DMS 273 (cell line): ENCODE measurements around the gene PCDHGA2.
"Not testable (repeated sequence)": the region's sequence is repeated elsewhere in the genome, so short reads cannot be mapped to it uniquely, and the experiment has no call there.

Source experiments
- DNase-seq: peaks from one replicate; lab custom pipeline; 2025; ENCODE audit not compliant: unreplicated experiment; lab: John Stamatoyannopoulos, UW

The PCDHGA2 gene

DNA sequence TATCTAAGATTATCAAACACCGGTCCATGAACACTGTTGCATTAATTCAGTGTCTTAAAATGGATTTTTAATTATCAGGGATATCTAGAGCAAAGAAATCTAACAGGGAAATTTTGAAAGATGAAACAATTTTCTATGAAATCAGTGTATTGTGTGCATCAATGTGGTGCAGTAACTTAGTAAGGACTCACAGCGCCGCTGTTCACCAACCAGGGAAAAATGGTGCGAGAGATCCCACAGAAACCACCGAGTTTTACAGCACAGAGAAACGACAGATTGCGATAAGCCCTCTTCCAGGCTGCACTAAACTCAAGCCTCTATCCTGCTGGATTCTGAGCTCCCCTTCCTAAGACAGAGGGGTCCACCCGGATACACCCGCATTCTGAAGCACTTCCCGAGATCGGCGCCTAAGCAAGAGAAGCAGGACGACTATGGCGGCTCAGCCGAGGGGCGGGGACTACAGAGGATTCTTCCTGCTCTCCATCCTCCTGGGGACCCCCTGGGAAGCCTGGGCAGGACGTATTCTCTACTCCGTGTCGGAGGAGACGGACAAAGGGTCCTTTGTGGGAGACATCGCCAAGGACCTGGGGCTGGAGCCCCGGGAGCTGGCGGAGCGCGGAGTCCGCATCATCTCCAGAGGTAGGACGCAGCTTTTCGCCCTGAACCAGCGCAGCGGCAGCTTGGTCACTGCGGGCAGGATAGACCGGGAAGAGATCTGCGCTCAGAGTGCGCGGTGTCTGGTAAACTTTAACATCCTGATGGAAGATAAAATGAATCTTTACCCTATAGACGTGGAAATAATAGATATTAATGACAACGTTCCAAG lies 44.1 kb downstream of the PCDHGA2 start, which contains the start of gene PCDHGA7:
PCDHGA7 (plus strand) TSS at position 274 of the 826 bp plus-strand sequence; CDS start at position 432, 158 bp downstream.
- no peak for DNase-seq

- no peak for DNase-seq
Observed at GRCh38 chr5:141383345-141383744, 44.8 kb downstream of the PCDHGA2 start.

GRCh38 chr5:141384471-141385267 lies 46.1 kb downstream of the PCDHGA2 start:
- DNase-seq: no peak

GRCh38 chr5:141387557-141388311 lies 49.2 kb downstream of the PCDHGA2 start, which contains the start of gene PCDHGB4:
TSS of gene PCDHGB4 (plus strand) at chr5:141387698. CDS start at chr5:141387885, 187 bp downstream.
- not testable (repeated sequence) for DNase-seq

DNA sequence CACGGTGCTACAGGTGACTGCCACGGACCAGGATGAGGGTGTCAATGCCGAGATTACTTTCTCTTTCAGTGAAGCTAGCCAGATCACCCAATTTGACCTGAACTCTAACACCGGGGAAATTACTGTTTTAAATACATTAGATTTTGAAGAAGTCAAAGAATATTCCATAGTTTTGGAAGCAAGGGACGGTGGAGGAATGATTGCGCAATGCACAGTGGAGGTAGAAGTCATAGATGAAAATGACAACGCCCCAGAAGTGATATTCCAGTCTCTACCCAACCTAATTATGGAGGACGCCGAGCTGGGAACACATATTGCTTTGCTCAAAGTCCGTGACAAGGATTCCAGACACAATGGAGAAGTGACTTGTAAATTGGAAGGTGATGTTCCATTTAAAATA lies 50.1 kb downstream of the PCDHGA2 start:
- DNase-seq: no peak

DNA sequence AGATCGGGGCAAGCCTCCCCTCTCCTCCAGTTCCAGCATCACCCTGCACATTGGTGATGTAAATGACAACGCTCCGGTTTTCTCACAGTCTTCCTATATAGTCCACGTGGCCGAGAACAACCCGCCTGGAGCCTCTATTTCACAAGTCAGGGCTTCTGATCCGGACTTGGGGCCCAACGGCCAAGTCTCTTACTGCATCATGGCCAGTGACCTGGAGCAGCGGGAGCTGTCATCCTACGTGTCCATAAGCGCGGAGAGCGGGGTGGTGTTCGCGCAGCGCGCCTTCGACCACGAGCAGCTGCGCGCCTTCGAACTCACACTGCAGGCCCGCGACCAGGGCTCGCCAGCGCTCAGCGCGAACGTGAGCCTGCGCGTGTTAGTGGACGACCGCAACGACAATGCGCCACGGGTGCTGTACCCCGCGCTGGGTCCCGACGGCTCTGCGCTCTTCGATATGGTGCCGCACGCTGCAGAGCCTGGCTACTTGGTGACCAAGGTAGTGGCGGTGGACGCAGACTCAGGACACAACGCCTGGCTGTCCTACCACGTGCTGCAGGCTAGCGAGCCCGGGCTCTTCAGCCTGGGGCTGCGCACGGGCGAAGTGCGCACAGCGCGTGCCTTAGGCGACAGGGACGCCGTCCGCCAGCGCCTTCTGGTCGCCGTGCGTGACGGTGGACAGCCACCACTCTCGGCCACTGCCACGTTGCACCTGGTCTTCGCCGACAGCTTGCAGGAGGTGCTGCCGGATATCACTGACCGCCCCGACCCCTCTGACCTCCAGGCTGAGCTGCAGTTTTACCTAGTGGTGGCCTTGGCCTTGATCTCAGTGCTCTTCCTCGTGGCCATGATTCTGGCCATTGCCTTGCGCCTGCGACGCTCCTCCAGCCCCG lies 50.8 kb downstream of the PCDHGA2 start:
- DNase-seq: no peak

GRCh38 chr5:141392429-141393198 lies 54.1 kb downstream of the PCDHGA2 start, which contains the start of gene PCDHGA8:
TSS of gene PCDHGA8 (plus strand) at chr5:141392633. CDS start at chr5:141392814, 181 bp downstream.
- peak; percentile 46 for DNase-seq
